Transverse colon (tissue), 4 donors: ENCODE data around the gene SERGEF.

Experiments
- CTCF ChIP-seq, 5 experiments: fragments of 200-600 bp in 3 of 5; fragments of 450-650 bp in 2 of 5; sonication (generic) in 3 of 5; IDR thresholded peaks; 1 replicate in 2 of 5; 2 replicates in 3 of 5; pipeline ENCODE4 v1.5.1; 2016 to 2017; ENCODE audit warnings: antibody characterized with exemption in 5 of 5, inconsistent platforms in 3 of 5, mild to moderate bottlenecking in 2 of 5, moderate library complexity in 1 of 5
- EP300 ChIP-seq: sonication (generic); formaldehyde crosslinking; IDR thresholded peaks from one replicate; pipeline ENCODE4 v1.6.1; 2017; ENCODE audit warnings: antibody characterized with exemption, low read depth
- POLR2A ChIP-seq: fragments of 450-650 bp; IDR thresholded peaks from one replicate; pipeline ENCODE4 v1.6.1; 2016; ENCODE audit warnings: antibody characterized with exemption, mild to moderate bottlenecking, moderate library complexity
- POLR2AphosphoS5 ChIP-seq, 3 donors: sonication (generic); formaldehyde crosslinking; IDR thresholded peaks; one replicate each; pipeline ENCODE4 v1.6.1; 2016; ENCODE audit warnings: antibody characterized with exemption in 3 of 3

- TF ChIP-seq EP300 (no peak), POLR2A (no peak), CTCF (IDR thresholded peaks at IDR 0.05) (no peak), POLR2AphosphoS5 (IDR thresholded peaks at IDR 0.05) (no peak)
These were observed 38.0 kb upstream of the SERGEF start for GRCh38 chr11:18050848-18051247.
